ENCODE data around the gene TCF23.
A peak's percentile ranks its signal among the peaks of the same experiment; 100 is the strongest.

The TCF23 gene

GRCh38 chr2:27135478-27135955 lies 13.3 kb upstream of the TCF23 start:
- TF ChIP-seq CTCF (IDR thresholded peaks at IDR 0.05; ENCODE audit: low read depth, low read length, poor library complexity, severe bottlenecking) (no peak), EZH2phosphoT487 (IDR thresholded peaks at IDR 0.05; ENCODE audit: borderline replicate concordance, low read length) (no peak)

DNA sequence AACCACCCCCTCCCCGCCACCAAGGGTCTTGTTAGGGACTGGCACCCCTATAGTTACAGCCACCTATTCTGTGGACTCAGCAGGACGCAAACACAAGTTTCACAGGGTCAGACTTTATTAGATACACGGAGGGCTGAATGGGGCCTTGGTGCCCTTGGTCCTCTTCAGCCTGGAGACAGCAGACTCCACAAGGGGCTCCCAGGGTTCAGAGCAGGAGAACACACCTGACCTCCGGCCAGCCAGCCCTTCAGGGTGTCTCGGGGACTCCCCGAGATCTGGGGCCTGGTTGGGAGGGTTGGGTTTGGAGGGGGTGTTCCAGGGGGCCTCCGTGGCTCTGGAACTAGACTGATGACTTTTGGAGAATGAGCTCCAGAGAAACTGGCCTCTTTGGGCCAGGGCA lies 12.1 kb upstream of the TCF23 start:
- peaks cover 22% of the 10 kb centered on the region for H3K36me3 ChIP-seq (ENCODE audit: control insufficient read depth, low read length)
- H3K9me2 ChIP-seq (replicated peaks; ENCODE audit: control insufficient read depth, low read length) = no peaks in the 10 kb centered on the region
- H3K4me2 ChIP-seq (ENCODE audit: low read length) = no peak overlapping the region
- H3F3A ChIP-seq (ENCODE audit: control insufficient read depth, insufficient read depth) = no peaks in the 10 kb centered on the region
- H3K79me2 ChIP-seq (ENCODE audit: control insufficient read depth, low read length) = peaks cover 22% of the 10 kb centered on the region
- no peak for TF ChIP-seq EZH2phosphoT487 (IDR thresholded peaks at IDR 0.05; ENCODE audit: borderline replicate concordance, low read length)
- no peak for TF ChIP-seq CTCF (IDR thresholded peaks at IDR 0.05; ENCODE audit: low read depth, low read length, poor library complexity, severe bottlenecking)
- H3K27ac ChIP-seq (ENCODE audit: low read depth, low read length) = no peak overlapping the region
- H3K4me1 ChIP-seq (ENCODE audit: control insufficient read depth, low read length) = peaks cover 17% of the 10 kb centered on the region
- H3K9me3 ChIP-seq (ENCODE audit: control insufficient read depth, insufficient read depth, low read length) = no peaks in the 10 kb centered on the region
- no peaks in the 10 kb centered on the region for H3K27me3 ChIP-seq (ENCODE audit: control insufficient read depth, low read length)
- H3K4me3 ChIP-seq (ENCODE audit: low read length) = no peak overlapping the region
- no peaks in the 10 kb centered on the region; the same call in 1 of the 2 replicates for H4K20me1 ChIP-seq (ENCODE audit: control insufficient read depth, insufficient read depth, low read depth, low read length)

More at GRCh38 chr2:27135478-27135955, 13.3 kb upstream of the TCF23 start:
- Histone ChIP-seq H3K9me3 (ENCODE audit: control insufficient read depth, insufficient read depth, low read length) (no peaks in the 10 kb centered on the region), H4K20me1 (ENCODE audit: control insufficient read depth, insufficient read depth, low read depth, low read length) (no peaks in the 10 kb centered on the region; the same call in 1 of the 2 replicates), H3K9me2 (replicated peaks; ENCODE audit: control insufficient read depth, low read length) (no peaks in the 10 kb centered on the region), H3K4me3 (ENCODE audit: low read length) (no peak overlapping the region), H3K27me3 (ENCODE audit: control insufficient read depth, low read length) (no peaks in the 10 kb centered on the region), H3K79me2 (ENCODE audit: control insufficient read depth, low read length) (peaks cover 22% of the 10 kb centered on the region), H3K4me1 (ENCODE audit: control insufficient read depth, low read length) (peaks cover 17% of the 10 kb centered on the region), H3K4me2 (ENCODE audit: low read length) (peak overlapping the region; percentile 75; the same call in 1 of the 2 replicates), H3K27ac (ENCODE audit: low read depth, low read length) (no peak overlapping the region), H3F3A (ENCODE audit: control insufficient read depth, insufficient read depth) (no peaks in the 10 kb centered on the region), H3K36me3 (ENCODE audit: control insufficient read depth, low read length) (peaks cover 34% of the 10 kb centered on the region)

DNA sequence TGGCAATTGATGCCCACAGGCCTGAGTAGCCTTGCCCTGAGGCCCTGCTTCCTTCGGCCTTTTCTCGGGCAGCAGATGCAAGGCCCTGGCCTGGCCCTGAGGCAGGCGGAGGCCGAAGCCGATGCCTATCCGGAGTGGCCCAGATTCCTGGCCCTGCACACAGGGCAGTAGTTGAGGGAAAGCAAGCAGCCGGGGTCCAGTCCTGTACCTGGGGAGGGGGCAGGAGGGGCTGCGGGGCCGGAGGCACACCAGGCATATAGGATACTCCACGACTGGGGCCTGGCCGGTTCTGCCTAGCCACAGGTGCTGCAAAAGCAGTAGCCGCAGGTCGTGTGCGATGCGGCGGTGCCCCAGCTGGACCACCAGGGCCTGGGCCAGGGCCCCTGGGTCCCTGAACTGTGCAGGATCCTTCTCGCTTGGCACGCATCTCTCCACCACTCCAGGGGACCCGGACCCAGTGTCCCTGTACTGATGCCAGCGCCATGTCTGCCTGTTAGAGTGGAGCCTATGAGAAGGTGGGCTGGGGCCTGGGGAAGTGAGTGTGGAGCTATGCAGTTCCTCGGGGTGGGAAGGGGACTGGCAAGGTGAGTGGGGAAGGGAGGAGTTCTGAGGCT lies 11.4 kb upstream of the TCF23 start:
- H3K9me3 ChIP-seq (ENCODE audit: control insufficient read depth, insufficient read depth, low read length) = no peaks in the 10 kb centered on the region
- H3K4me1 ChIP-seq (ENCODE audit: control insufficient read depth, low read length) = peaks cover 17% of the 10 kb centered on the region
- no peak overlapping the region for H3K27ac ChIP-seq (ENCODE audit: low read depth, low read length)
- no peak overlapping the region for H3K4me3 ChIP-seq (ENCODE audit: low read length)
- no peaks in the 10 kb centered on the region for H3K9me2 ChIP-seq (replicated peaks; ENCODE audit: control insufficient read depth, low read length)
- H3F3A ChIP-seq (ENCODE audit: control insufficient read depth, insufficient read depth) = no peaks in the 10 kb centered on the region
- H3K4me2 ChIP-seq (ENCODE audit: low read length) = no peak overlapping the region
- no peaks in the 10 kb centered on the region for H3K27me3 ChIP-seq (ENCODE audit: control insufficient read depth, low read length)
- peaks cover 15% of the 10 kb centered on the region for H3K36me3 ChIP-seq (ENCODE audit: control insufficient read depth, low read length)
- H4K20me1 ChIP-seq (ENCODE audit: control insufficient read depth, insufficient read depth, low read depth, low read length) = no peaks in the 10 kb centered on the region; the same call in 1 of the 2 replicates
- H3K79me2 ChIP-seq (ENCODE audit: control insufficient read depth, low read length) = peaks cover 20% of the 10 kb centered on the region
- TF ChIP-seq CTCF (IDR thresholded peaks at IDR 0.05; ENCODE audit: low read depth, low read length, poor library complexity, severe bottlenecking) (no peak), EZH2phosphoT487 (IDR thresholded peaks at IDR 0.05; ENCODE audit: borderline replicate concordance, low read length) (no peak)
